ENCODE measurements around the gene SPSB2. TPM values are rescaled to one million over a fixed set of nuclear protein-coding genes. Genes with fewer than 3 reads are reported as not detected.

Gene SPSB2
- total and polyA plus RNA-seq, 9 of the 15 experiments (the other 6 are each of a cell fraction or from before 2014, with no cell fraction given), result 0.10 to 10.6 (median 1.9) TPM

DNA sequence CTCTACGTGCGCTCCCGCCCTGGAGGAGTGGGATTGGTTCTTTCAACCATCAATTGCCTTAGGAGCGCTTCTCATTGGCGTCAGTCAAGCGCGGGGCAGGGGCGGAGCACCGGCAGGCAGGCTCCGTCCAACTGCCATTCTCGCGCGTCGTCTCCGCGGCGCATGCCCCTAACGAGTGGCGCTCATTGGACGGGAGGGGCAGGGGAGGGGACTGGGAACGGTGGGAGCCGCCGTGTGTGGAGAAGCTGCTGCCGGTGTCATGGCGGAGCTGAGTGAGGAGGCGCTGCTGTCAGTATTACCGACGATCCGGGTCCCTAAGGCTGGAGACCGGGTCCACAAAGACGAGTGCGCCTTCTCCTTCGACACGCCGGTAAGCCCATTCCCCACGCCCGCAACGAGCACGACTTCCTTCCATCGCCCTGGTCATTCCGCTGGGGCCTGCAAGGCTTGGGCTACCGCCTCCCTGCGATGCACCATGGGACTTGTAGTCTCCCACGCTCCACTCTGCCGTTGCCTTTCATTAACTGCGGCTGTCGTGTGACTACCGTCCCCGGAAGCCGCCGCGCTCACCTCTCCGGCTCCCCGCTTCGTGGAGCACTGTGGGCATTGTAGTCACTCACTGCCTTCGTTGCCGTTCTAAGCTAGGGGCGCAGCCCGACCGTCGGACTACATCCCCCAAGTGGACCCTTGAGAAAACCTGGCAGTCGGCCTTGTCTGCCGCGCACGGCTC is 21.0 kb downstream of the SPSB2 start, which contains the start of gene USP5 (continued):
- TF ChIP-seq KDM4B (IDR thresholded peaks at IDR 0.05; ENCODE audit: borderline replicate concordance in 2 of 2, low read depth in 1 of 2) (peak in 1 of 2 experiments; percentile 88; a peak in 1 of 4 replicates), SRSF9 (IDR thresholded peaks at IDR 0.05; ENCODE audit: borderline replicate concordance, low read depth, low read length) (no peak), KLF13 (tag; IDR thresholded peaks at IDR 0.05; ENCODE audit: borderline replicate concordance, low read depth) (peak; percentile 94), SAP30 (IDR thresholded peaks at IDR 0.05; ENCODE audit: borderline replicate concordance, insufficient read depth, low read depth, low read length, poor library complexity, severe bottlenecking) (peak; percentile 86), TRIM24 (IDR thresholded peaks at IDR 0.05) (no peak), ZNF232 (CRISPR knock-in tag; IDR thresholded peaks at IDR 0.05) (no peak), EP300 (IDR thresholded peaks at IDR 0.05; ENCODE audit: low read length) (no peak), NFATC3 (IDR thresholded peaks at IDR 0.05) (no peak), SIX5 (IDR thresholded peaks at IDR 0.05; ENCODE audit: borderline replicate concordance in 1 of 2, insufficient read depth in 1 of 2, low read depth in 1 of 2, low read length in 2 of 2) (peak; percentile 99 to 100), POLR2B (IDR thresholded peaks at IDR 0.05; ENCODE audit: low read depth, partially characterized antibody) (peak; percentile 58), CREB1 (IDR thresholded peaks at IDR 0.05) (peak; percentile 77), CREB1 (CRISPR knock-in tag; IDR thresholded peaks at IDR 0.05) (peak; percentile 89)
- TF ChIP-seq, protein P1, sequence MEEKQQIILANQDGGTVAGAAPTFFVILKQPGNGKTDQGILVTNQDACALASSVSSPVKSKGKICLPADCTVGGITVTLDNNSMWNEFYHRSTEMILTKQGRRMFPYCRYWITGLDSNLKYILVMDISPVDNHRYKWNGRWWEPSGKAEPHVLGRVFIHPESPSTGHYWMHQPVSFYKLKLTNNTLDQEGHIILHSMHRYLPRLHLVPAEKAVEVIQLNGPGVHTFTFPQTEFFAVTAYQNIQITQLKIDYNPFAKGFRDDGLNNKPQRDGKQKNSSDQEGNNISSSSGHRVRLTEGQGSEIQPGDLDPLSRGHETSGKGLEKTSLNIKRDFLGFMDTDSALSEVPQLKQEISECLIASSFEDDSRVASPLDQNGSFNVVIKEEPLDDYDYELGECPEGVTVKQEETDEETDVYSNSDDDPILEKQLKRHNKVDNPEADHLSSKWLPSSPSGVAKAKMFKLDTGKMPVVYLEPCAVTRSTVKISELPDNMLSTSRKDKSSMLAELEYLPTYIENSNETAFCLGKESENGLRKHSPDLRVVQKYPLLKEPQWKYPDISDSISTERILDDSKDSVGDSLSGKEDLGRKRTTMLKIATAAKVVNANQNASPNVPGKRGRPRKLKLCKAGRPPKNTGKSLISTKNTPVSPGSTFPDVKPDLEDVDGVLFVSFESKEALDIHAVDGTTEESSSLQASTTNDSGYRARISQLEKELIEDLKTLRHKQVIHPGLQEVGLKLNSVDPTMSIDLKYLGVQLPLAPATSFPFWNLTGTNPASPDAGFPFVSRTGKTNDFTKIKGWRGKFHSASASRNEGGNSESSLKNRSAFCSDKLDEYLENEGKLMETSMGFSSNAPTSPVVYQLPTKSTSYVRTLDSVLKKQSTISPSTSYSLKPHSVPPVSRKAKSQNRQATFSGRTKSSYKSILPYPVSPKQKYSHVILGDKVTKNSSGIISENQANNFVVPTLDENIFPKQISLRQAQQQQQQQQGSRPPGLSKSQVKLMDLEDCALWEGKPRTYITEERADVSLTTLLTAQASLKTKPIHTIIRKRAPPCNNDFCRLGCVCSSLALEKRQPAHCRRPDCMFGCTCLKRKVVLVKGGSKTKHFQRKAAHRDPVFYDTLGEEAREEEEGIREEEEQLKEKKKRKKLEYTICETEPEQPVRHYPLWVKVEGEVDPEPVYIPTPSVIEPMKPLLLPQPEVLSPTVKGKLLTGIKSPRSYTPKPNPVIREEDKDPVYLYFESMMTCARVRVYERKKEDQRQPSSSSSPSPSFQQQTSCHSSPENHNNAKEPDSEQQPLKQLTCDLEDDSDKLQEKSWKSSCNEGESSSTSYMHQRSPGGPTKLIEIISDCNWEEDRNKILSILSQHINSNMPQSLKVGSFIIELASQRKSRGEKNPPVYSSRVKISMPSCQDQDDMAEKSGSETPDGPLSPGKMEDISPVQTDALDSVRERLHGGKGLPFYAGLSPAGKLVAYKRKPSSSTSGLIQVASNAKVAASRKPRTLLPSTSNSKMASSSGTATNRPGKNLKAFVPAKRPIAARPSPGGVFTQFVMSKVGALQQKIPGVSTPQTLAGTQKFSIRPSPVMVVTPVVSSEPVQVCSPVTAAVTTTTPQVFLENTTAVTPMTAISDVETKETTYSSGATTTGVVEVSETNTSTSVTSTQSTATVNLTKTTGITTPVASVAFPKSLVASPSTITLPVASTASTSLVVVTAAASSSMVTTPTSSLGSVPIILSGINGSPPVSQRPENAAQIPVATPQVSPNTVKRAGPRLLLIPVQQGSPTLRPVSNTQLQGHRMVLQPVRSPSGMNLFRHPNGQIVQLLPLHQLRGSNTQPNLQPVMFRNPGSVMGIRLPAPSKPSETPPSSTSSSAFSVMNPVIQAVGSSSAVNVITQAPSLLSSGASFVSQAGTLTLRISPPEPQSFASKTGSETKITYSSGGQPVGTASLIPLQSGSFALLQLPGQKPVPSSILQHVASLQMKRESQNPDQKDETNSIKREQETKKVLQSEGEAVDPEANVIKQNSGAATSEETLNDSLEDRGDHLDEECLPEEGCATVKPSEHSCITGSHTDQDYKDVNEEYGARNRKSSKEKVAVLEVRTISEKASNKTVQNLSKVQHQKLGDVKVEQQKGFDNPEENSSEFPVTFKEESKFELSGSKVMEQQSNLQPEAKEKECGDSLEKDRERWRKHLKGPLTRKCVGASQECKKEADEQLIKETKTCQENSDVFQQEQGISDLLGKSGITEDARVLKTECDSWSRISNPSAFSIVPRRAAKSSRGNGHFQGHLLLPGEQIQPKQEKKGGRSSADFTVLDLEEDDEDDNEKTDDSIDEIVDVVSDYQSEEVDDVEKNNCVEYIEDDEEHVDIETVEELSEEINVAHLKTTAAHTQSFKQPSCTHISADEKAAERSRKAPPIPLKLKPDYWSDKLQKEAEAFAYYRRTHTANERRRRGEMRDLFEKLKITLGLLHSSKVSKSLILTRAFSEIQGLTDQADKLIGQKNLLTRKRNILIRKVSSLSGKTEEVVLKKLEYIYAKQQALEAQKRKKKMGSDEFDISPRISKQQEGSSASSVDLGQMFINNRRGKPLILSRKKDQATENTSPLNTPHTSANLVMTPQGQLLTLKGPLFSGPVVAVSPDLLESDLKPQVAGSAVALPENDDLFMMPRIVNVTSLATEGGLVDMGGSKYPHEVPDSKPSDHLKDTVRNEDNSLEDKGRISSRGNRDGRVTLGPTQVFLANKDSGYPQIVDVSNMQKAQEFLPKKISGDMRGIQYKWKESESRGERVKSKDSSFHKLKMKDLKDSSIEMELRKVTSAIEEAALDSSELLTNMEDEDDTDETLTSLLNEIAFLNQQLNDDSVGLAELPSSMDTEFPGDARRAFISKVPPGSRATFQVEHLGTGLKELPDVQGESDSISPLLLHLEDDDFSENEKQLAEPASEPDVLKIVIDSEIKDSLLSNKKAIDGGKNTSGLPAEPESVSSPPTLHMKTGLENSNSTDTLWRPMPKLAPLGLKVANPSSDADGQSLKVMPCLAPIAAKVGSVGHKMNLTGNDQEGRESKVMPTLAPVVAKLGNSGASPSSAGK (IDR thresholded peaks at IDR 0.05), result peak; percentile 27; the same call in 1 of the 2 replicates
- TF ChIP-seq, protein P2, sequence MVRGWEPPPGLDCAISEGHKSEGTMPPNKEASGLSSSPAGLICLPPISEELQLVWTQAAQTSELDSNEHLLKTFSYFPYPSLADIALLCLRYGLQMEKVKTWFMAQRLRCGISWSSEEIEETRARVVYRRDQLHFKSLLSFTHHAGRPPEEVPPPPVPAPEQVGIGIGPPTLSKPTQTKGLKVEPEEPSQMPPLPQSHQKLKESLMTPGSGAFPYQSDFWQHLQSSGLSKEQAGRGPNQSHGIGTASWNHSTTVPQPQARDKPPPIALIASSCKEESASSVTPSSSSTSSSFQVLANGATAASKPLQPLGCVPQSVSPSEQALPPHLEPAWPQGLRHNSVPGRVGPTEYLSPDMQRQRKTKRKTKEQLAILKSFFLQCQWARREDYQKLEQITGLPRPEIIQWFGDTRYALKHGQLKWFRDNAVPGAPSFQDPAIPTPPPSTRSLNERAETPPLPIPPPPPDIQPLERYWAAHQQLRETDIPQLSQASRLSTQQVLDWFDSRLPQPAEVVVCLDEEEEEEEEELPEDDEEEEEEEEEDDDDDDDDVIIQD (CRISPR knock-in tag; IDR thresholded peaks at IDR 0.05), result 0 out of 2 replicates have a peak, but pooled peaks have one; percentile 28

All from K562 (cell line).